Transverse colon (tissue), 4 donors: ENCODE data around the gene TBCD. TPM values are rescaled to one million over a fixed set of nuclear protein-coding genes. Genes with fewer than 3 reads are reported as not detected.
A peak's percentile ranks its signal among the peaks of the same experiment; 100 is the strongest.

Source experiments
- DNase-seq: peaks from one replicate; pipeline ENCODE4 v3.0.0-alpha.2; 2019
- H3K27ac ChIP-seq, 4 donors: fragments of 200-600 bp; sonication (generic); 2 replicates each; pipeline ENCODE4 v1.5.1; 2016 to 2018; ENCODE audit warnings: inconsistent platforms in 4 of 4
- H3K27me3 ChIP-seq: fragments of 200-600 bp; sonication (generic); 2 replicates; pipeline ENCODE4 v1.5.1; 2017; ENCODE audit warnings: inconsistent platforms
- H3K36me3 ChIP-seq, 4 donors: fragments of 200-600 bp; sonication (generic); 2 replicates each; pipeline ENCODE4 v1.5.1; 2017 to 2019; ENCODE audit warnings: inconsistent platforms in 4 of 4
- H3K4me1 ChIP-seq, 4 donors: fragments of 200-600 bp; sonication (generic); 2 replicates each; pipeline ENCODE4 v1.5.1; 2017 to 2020; ENCODE audit warnings: inconsistent platforms in 4 of 4
- H3K4me3 ChIP-seq, 4 donors: fragments of 200-600 bp; sonication (generic); 1 replicate in 1 of 4; 2 replicates in 3 of 4; pipeline versions ENCODE4 v1.5.1 to v1.6.1; 2017 to 2019; ENCODE audit warnings: inconsistent platforms in 4 of 4
- H3K9me3 ChIP-seq, 2 donors: fragments of 200-600 bp; sonication (generic); 2 replicates each; pipeline ENCODE4 v1.5.1; 2017 to 2019; ENCODE audit warnings: inconsistent platforms in 2 of 2
- CTCF ChIP-seq, 5 experiments: fragments of 200-600 bp in 3 of 5; fragments of 450-650 bp in 2 of 5; sonication (generic) in 3 of 5; IDR thresholded peaks; 1 replicate in 2 of 5; 2 replicates in 3 of 5; pipeline ENCODE4 v1.5.1; 2016 to 2017; ENCODE audit warnings: antibody characterized with exemption in 5 of 5, inconsistent platforms in 3 of 5, mild to moderate bottlenecking in 2 of 5, moderate library complexity in 1 of 5
- EP300 ChIP-seq: sonication (generic); formaldehyde crosslinking; IDR thresholded peaks from one replicate; pipeline ENCODE4 v1.6.1; 2017; ENCODE audit warnings: antibody characterized with exemption, low read depth
- POLR2A ChIP-seq: fragments of 450-650 bp; IDR thresholded peaks from one replicate; pipeline ENCODE4 v1.6.1; 2016; ENCODE audit warnings: antibody characterized with exemption, mild to moderate bottlenecking, moderate library complexity
- POLR2AphosphoS5 ChIP-seq, 3 donors: sonication (generic); formaldehyde crosslinking; IDR thresholded peaks; one replicate each; pipeline ENCODE4 v1.6.1; 2016; ENCODE audit warnings: antibody characterized with exemption in 3 of 3
- WGBS, 2 donors: methylation state at CpG; one replicate each; pipeline ENCODE4 v1.1.5; 2018; ENCODE audit warnings: low coverage in 1 of 2; 5-methylcytosine and 5-hydroxymethylcytosine counted together
- in situ Hi-C, 4 donors: fragments of 200-750 bp; cut with MboI; loops; one replicate each; pipeline versions ENCODE4 v1.15.0 to v1.15.1; 2017; ENCODE audit warnings: low sequenced_read_pairs in 3 of 4, low pct_ligation_motif_present in 1 of 4, low pct_unique_long_range_greater_than_20kb in 1 of 4
- intact Hi-C: fragments of 100-400 bp; cut with DNase I; formaldehyde crosslinking; loops from one replicate; pipeline ENCODE4 v1.15.1; 2023; ENCODE audit warnings: low total_unique reads
- total RNA-seq, 4 donors: library from RNA; depleted of rRNA; stranded (reverse); fragments of >200 nt; gene quantifications; one replicate each; pipeline ENCODE4 v1.1.0, GENCODE V29; 2016

The TBCD gene
- total RNA-seq, 4 donors from 2014 or later = 38.6 to 104 (median 39.8) TPM

GRCh38 chr17:82893779-82894178 is 141.9 kb downstream of the TBCD start:
- 63 to 64% methylated on average over 10 of the region's 10 CpGs for WGBS, 2 donors
- intact Hi-C loops = no loop called here
- TF ChIP-seq EP300 = no peak
- Histone ChIP-seq H3K27ac (peak overlapping the region in 3 of 4 donors; percentile 20 to 29 (median 24)), H3K4me3 (no peak overlapping the region), H3K4me1 (peaks cover 9 to 50% (median 22%) of the 10 kb centered on the region in 4 donors), H3K27me3 (no peaks in the 10 kb centered on the region), H3K9me3 (no peaks in the 10 kb centered on the region), H3K36me3 (no peaks in the 10 kb centered on the region)
- no peak for DNase-seq
- in situ Hi-C loops = no loop called here

DNA sequence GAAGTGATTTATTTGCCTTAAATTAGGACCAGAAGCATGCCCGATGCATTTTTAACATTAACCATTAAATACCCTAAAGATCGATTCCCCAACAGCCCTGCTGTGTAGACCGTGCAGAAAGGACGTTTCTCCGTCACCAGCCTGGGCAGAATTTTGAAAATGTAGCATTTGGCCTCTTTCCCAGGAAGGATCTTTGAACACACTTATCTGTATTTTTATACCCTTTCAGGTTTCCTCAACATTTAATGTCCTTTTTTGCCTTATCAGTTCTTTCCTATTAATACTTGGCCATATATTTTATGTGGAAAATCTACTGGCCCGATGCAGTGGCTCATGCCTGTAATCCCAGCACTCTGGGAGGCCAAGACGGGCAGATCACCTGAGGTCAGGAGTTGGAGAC is 142.5 kb downstream of the TBCD start:
- Histone ChIP-seq H3K4me1 (peaks cover 9 to 44% (median 16%) of the 10 kb centered on the region in 4 donors), H3K36me3 (no peaks in the 10 kb centered on the region), H3K9me3 (no peaks in the 10 kb centered on the region), H3K27ac (peak overlapping the region in 3 of 4 donors; percentile 20 to 29 (median 24)), H3K27me3 (no peaks in the 10 kb centered on the region), H3K4me3 (no peak overlapping the region)
- no peak for TF ChIP-seq POLR2AphosphoS5 (IDR thresholded peaks at IDR 0.05)
- no peak for TF ChIP-seq POLR2A
- TF ChIP-seq CTCF (IDR thresholded peaks at IDR 0.05) = no peak
- no peak for TF ChIP-seq EP300
- in situ Hi-C loops = no loop called here
- DNase-seq = no peak
- intact Hi-C loops = no loop called here
- 69 to 71% methylated on average over 3 to 7 of the region's 7 CpGs for WGBS, 2 donors

- in situ Hi-C loops = no loop called here
- no peaks in the 10 kb centered on the region for H3K36me3 ChIP-seq
- 99 to 100% methylated on average over 2 to 8 of the region's 12 CpGs for WGBS, 2 donors
- TF ChIP-seq POLR2A (no peak), POLR2AphosphoS5 (IDR thresholded peaks at IDR 0.05) (no peak), CTCF (IDR thresholded peaks at IDR 0.05) (no peak), EP300 (no peak)
- no peaks in the 10 kb centered on the region for H3K27me3 ChIP-seq
- DNase-seq = no peak
- peaks cover 6 to 38% (median 10%) of the 10 kb centered on the region in 4 donors for H3K4me1 ChIP-seq
- no peaks in the 10 kb centered on the region for H3K9me3 ChIP-seq
- intact Hi-C loops = no loop called here
- H3K4me3 ChIP-seq = no peak overlapping the region
- H3K27ac ChIP-seq = no peak overlapping the region
Observed at GRCh38 chr17:82895087-82895486, 143.2 kb downstream of the TBCD start.

DNA sequence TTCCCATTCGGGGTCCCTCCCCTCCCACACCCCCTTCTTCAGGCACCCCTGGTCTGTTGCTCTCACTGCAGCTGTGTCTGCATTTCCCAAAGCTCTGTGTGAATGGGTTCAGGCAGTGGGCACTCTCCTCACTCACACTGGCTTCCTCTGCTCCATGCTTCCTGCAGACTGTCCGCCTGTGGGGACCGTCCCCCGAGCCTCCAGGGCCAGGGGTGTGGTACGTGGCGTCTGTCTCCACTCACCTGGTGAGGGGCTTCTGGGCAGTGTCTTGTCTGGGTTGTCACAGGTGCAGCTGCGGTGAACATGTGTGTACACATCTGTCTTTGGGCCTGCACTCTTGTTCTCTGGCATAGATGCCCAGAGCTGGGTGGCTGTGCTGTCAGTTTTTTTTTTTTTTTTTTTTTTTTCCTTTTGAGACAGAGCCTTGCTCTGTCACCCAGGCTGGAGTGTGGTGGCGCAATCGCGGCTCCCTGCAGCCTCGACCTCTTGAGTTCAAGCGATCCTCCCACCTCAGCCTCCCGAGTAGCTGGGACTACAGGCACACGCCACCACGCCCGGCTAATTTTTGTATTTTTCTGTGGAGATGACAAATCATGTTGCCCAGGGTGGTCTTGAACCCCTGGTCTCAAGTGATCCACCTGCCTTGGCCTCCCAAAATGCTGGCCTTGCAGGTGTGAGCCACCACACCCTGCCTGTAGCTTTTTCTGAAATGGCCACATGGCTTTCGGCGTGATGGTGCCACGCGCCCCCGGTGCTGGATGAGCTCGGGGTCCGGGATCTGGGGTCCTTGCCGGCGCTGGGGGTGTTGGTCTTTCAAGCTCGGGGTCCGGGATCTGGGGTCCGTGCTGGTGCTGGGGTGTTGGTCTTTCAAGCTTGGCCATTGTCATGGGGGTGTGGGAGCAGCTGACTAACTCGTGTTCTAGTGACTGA is 144.5 kb downstream of the TBCD start:
- peaks cover 4 to 27% (median 7%) of the 10 kb centered on the region in 4 donors for H3K4me1 ChIP-seq
- no peak for DNase-seq
- 80 to 94% methylated on average over 3 to 24 of the region's 29 CpGs for WGBS, 2 donors
- intact Hi-C loops (no loop called here), in situ Hi-C loops (no loop called here)
- no peaks in the 10 kb centered on the region for H3K36me3 ChIP-seq
- TF ChIP-seq CTCF (IDR thresholded peaks at IDR 0.05) (no peak), EP300 (no peak), POLR2A (no peak), POLR2AphosphoS5 (IDR thresholded peaks at IDR 0.05) (no peak)
- no peak overlapping the region for H3K4me3 ChIP-seq
- H3K9me3 ChIP-seq = no peaks in the 10 kb centered on the region
- H3K27ac ChIP-seq = no peak overlapping the region
- H3K27me3 ChIP-seq = no peaks in the 10 kb centered on the region
